ENCODE results near the gene ZNF487.
A peak's percentile ranks its signal among the peaks of the same experiment; 100 is the strongest.
"Not testable (repeated sequence)": the region's sequence is repeated elsewhere in the genome, so short reads cannot be mapped to it uniquely, and the experiment has no call there.

ZNF487 gene

DNA sequence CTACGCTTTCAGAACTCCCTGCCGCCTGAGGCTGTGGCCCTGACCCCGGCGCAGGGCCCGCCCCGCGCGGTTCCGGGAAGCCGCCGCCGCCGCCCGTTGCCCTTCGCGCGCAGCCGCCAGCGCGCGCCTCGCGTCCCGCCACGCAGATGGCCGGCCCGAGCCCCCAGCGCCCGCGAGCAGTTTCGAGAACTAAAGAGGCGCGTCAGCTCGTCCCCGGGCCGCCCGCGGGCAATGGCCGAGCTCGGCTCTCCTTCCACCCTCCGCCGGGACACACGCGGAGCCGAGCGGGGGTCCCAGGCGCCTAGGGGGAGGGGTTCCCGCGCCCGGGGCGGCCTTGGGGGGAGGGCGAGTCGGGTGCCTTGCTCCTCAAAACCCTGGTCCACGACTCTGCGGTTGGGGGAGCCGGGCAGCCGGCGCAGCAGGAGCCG, 29.7 kb upstream of the ZNF487 start:
- DNase-seq = peak in 1 of 2 experiments; percentile 55

DNA sequence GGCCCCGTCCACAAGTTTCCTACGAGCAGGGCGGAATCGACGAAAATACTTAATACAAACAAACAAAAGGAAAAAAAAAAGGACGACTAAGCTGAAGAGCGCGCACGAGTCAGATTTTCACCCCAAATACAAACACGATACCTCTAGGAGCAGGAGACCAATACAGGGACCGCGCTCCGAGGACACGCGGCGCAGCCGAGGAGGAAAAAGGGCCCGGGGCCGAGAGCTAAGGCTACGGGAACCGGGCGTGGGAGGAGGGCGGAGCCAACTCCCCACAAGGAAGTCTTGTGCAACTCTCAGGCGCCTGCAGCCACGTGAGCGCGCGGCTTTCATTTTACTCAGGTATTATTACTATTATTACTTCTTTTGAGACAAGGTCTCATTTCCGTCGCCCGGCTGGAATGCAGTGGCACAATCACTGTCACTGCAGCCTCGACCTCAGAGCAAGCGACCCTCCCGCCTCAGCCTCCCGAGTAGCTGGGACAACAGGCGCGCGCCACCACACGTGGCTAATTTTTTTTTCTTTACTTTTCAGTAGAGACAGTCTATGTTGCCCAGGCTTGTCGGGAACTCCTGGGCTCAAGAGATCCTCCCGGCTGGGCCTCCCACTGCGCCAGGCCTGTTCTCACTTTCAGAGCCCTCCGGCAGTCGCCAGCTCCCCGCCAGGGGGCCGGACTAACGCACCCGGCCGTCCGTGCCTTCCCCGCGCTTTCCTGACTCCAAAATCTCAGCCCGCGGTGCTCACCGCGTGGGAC, 29.2 kb upstream of the ZNF487 start:
- peak; percentile 31 to 77 for DNase-seq

DNA sequence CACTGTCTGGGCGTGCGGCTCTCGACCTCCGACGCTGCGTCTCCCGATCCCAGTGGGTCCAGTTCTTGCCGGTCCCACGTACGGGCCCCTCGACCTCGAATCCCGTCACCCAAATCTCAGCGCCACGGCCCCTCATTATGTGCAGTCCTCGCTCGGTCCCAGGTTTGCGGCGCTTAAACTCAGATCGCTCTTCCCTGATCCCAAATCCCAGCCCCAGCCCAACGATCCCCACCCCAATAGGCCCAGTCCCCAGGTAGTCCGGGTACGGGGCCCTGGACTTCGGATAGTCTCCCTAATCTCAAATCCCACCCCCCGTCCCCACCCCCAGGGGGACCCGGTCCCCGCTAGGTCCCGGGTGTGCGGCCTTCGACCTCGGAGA, 28.6 kb upstream of the ZNF487 start:
- no peak for DNase-seq

DNA sequence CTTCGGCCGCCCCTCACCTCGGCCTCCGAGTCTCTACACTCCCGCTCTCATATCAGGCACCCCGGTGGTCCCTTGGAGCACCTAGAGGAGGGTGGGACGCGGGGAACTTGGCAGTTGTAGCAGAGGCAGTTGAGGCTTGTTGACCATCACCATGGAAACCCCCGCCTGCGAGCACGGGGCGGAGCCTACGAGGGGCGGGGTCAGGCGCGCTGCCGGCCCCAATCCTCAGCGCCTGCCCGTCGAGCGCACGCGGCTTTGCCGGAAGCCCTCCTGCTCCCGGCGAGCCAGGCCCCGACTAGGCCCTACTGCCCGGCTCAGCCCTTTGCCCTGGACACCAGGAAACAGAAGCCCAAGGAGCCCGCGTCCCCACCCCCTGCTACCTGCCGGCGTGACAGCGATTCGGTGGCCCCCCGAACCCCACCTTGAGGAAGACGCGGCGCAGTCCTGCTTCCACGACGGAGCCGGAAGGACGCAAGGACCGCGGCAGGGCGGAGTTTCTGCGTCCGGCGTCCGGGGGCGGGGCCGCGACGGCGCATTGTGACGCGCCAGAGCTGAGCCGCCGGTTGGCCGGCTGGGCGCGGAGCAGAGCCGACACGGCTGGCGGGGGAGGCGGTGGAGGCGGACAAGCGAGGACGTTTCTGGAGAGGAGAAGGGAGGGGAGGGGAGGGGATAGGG, 28.1 kb upstream of the ZNF487 start, which contains the start of gene HNRNPF:
TSS of gene HNRNPF (minus strand) at position 477 of the 675 bp plus-strand sequence. CDS start 21,302 bp downstream, outside the sequence.
- peak; percentile 77 to 94 for DNase-seq

DNA sequence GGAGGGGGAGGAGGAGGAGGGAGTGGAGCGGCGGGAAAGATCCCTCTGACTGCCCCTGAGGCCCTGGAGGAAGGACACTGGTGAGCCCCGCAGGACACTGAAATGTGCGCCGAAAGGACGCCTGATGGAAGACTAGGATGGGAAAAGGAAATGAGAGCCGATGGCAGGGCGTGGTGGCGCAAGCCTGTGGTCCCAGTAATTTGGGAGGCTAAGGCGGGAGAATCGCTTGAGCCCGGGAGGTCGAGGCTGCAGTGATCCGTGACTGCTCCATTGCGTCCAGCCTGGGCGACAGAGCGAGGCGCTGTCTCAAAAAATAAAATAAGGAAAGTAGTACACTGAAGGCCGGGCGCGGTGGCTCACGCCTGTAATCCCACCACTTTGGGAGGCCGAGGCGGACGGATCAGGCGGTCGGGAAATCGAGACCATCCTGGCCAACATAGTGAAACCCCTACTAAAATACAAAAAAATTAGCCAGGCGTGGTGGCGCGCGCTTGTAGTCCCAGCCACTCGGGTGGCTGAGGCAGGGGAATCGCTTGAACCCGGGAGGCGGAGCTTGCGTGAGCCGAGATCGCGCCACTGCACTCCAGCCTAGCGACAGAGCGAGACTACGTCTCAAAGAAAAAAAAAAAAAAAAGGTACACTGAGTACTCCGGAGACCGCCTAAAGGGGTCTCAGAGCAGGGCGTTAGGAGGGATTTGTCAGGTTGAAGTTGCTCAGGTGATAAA, 27.4 kb upstream of the ZNF487 start:
- DNase-seq = peak in 1 of 2 experiments; percentile 39

DNA sequence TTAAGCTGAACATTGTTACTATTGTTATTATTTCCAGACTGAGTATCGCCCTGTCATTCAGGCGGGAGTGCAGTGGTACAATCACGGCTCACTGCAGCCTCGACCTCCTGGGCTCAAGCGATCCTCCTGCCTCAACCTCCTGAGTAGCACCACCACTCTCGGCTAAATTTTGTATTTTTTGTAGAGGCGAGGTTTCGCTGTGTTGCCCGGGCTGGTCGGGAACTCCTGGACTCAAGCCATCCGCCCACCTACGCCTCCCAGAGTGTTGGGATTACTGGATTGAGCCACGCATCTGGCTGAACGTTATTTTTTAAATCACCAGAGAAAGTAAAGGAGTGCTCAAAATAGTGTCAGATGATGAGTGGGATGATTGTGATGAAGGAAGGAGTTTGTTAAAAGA, 26.6 kb upstream of the ZNF487 start:
- DNase-seq = no peak

DNA sequence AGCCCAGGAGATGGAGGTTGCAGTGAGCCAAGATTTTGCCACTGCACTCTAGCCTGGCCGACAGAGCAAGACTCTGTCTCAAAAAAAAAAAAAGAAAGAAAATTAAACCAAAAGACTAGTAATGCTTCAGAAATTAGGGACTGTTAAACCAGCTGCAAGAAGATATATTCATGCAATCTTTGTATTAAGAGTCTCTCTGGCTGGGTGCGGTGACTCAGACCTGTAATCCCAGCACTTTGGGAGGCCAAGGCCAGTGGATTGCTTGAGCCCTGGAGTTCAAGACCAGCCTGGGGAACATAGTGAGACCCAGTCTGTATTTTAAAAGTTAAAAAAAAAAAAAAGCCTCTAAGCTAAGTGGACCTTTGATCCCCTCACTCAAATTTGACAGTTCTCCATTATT, 25.4 kb upstream of the ZNF487 start:
- DNase-seq = no peak

DNA sequence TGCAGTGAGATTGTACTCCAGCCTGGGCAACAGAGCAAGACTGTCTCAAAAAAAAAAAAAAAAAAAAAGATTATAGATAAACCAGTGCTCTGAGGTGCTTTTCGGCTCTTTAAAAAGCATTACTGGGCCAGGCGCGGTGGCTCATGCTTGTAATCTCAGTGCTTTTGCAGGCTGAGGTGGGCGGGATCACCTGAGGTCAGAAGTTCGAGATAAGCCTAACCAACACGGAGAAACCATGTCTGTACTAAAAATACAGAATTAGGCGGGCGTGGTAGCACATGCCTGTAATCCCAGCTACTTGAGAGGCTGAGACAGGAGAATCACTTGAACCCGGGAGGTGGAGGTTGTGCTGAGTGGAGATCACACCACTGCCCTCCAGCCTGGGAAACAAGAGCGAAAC, 21.4 kb upstream of the ZNF487 start:
- no peak for DNase-seq

DNA sequence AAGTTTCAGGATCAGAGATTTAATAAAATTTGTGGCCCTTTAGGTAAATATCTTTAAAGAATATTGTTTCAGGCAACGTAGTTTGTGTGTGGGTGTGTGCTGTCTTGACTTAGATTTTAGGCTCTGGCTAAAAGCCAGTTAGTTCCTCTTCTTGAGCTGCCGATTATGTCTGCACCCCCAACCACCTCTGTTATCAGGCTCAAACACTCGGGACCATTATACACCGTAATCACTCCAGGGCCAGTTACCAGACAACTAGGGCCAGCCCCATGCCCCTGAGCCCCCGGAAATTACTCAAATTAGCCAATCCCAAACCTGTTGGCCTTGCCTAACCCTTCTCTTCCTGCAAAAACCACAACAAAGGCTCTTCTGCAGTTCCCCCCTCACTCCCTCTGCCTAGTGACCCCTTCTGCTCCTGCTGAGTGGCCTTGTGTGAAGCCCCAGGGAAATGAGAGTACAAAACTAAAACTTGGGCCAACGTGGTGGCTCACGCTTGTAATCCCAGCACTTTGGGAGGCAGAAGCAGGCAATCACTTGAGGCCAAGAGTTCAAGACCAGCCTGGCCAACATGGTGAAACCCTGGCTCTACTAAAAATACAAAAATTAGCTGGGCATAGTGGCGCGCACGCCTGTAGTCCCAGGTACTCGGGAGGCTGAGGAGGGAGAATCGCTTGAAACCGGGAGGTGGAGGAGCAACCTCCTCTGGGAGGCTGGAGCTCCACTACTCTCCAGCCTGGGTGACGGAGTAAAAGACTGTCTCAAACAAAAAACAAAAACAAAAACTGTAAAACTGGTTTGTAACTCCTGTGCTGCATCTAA, 18.8 kb upstream of the ZNF487 start:
- no peak for DNase-seq

DNA sequence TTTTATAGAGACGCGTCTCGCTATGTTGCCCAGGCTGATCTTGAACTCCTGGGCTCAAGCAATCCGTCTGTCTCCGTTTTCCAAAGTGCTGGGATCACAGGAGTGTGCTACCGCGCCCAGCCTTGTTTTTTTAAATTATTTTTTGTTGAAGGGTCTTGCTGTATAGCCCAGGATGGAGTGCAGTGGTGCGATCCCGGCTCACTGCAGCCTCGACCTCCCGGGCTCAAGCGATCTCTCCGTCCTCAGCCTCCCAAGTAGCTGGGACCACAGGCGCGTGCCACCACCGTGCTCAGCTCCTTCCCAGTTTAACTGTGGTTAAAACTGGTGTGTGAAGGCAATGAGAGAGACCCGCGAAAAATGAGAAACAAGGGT, 16.9 kb upstream of the ZNF487 start:
- no peak for DNase-seq

DNA sequence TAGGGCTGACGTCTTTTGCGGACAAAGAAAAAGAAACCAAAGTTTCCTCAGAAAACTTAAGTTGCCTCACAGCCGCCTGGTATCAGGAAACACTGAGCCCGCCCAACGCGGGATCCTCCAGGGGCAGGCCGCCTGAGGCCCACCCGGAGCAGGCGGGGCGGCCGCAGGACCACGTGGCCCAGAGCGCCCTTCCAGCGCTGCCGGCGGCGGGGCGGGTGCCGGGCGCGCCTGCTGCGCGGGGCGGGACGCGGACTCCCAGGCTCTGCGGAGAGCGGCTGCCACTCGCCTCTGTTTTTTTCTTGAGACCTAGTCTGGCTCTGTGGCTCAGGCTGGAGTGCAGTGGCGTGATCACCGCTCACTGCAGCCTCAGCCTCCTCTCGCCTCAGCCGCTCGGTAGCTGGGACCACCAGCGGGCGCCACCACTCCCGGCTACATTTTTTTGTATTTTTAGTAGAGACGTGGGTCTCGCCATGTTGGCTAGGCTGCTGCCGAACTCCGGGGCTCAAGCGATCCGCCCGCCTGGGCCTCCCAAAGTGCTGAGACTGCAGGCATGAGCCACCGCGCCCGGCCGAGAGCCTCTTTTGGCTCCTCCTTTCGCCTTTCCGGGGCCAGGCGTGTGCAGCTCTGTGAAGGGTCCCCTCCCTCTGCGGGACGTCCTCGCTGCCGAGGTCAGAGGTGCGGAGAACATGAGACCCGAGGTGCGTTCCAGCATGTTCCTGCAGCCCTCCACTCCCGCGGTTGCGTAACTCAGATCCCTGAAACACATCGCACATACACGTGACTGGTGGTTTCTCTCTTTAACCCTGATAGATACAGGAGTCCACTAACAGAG, 16.3 kb upstream of the ZNF487 start:
- peak; percentile 29 to 71 for DNase-seq

DNA sequence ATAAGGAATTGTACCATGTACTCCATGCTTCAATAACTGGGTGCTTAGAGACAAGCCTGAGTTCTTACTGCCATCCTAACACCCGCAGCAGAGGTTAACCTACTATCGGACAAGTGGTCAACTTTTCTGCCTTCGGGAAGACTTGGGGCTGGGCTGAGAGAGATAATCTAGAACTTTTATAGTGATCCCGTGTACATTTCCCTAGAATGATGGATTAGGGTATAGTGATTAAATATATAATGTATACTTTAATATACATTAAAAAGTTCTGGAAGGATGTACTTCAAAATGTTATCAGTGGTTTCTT, 15.8 kb upstream of the ZNF487 start:
- DNase-seq = no peak

DNA sequence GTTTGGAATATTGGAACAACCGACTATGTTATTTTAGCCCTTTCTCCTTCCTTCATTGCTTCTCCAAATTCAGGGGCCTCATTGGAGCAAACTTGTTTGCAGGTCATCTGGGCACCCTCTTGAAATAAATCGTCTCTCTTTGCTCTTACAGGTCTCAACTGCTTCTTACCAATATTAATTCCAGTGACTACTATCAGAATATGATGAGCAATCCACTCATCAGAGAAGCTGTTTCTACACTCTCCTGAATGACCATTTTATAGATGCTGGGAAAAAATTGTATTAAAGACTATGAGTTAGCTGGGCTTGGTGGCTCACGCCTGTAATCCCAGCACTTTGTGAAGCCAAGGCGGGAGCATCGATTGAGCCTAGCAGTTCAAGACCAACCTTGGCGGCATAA, 15.4 kb upstream of the ZNF487 start:
- no peak for DNase-seq

DNA sequence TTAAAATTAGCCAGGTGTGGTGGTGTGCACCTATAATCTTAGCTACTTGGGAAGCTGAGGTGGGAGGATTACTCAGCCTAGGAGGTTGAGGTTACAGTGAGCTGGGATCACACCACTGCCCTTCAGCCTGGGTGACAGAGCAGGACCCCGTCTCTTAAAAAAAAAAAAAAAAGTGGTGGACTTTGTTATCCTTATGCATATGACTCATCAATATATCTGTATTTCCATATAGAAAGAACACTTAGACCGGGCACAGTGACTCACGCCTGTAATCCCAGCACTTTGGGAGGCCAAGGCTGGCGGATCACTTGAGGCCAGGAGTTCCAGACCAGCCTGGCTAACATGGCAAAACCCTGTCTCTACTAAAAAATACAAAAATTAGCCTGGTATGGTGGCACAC, 15.0 kb upstream of the ZNF487 start:
- not testable (repeated sequence) for DNase-seq

DNA sequence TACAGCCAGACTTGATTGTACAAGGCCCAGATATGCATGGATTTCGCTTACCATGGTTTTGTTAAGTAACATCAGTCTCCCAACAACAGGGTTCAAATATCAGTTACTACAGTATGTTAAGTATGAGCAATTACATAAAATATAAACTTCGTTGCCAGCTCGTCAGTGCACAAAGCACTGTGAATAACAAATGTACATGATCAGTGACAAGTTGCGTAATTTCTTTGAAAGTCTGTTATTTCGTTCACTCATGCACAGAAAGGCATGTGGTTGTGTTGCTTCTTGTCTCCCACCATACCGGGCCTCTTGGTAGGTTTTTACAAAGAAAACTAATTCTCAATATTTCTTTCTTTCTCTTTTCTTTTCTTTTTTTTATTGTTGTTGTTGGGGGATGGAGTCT, 12.5 kb upstream of the ZNF487 start:
- no peak for DNase-seq

DNA sequence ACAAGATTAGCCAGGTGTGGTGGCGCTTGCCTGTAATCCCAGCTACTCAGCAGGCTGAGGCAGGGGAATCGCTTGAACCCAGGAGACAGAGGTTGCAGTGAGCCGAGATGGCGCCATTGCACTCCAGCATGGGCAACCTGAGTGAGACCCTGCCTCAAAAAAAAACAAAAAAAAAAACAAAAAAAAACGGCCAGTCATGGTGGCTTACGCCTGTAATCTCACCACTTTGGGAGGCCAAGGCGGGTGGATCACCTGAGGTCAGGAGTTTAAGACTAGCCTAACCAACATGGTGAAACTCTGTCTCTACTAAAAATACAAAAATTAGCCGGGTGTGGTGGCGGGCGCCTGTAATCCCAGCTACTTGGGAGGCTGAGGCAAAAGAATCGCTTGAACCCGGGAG, 10.4 kb upstream of the ZNF487 start:
- DNase-seq = not testable (repeated sequence)

DNA sequence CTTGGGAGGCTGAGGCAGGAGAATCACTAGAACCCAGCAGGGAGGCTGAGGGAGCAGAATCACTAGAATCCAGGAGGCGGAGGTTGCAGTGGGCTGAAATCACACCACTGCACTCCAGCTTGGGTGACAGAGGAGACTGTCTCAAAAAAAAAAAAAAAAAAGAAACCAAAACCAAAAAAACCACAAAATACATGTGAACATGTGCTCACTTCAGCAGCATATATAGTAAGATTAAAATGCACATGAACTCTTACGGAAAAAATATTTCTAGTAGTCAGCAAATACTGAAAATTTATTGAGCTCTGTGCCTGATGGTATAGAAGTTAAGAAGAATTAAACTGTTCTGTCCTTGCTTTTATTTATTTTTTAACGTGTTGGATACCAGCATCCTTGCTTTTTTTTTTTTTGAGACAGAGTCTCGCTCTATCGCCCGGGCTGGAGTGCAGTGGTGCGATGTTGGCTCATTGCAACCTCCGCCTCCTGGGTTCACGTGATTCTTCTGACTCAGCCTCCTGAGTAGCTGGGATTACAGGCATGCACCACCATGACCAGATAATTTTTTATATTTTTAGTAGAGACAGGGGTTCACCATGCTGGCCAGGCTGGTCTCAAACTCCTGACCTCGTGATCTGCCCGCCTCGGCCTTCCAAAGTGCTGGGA, 9.6 kb upstream of the ZNF487 start:
- no peak for DNase-seq

DNA sequence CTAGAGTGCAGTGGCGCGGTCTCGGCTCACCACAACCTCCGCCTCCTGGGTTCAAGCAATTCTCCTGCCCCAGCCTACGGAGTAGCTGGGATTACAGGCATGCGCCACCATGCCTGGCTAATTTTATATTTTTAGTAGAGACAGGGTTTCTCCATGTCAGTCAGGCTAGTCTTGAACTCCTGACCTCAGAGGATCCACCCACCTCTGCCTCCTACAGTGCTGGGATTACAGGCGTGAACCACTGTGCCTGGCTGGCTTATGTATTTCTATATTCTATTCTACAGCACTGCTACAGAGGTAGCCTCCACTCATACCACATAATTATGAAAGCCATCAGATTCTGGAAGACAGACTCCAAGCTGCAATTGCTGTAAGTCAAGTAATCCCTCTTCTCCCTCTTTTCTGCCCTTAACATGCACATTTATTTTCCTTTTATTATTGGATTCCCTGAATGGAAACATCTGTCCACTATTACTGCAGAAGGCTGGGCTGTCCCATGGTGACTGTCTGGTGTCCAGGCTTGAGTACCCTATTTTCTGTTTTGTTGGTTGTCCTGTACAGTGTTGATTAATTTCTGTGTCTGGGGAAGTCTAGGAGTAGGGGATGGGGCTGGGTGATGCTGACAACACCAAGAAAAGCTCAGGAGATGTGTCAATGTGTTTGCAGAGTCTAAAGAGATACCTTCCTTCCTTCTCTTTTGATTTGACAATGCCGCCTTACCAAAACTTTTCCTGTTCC, 5.8 kb upstream of the ZNF487 start:
- no peak for DNase-seq

DNA sequence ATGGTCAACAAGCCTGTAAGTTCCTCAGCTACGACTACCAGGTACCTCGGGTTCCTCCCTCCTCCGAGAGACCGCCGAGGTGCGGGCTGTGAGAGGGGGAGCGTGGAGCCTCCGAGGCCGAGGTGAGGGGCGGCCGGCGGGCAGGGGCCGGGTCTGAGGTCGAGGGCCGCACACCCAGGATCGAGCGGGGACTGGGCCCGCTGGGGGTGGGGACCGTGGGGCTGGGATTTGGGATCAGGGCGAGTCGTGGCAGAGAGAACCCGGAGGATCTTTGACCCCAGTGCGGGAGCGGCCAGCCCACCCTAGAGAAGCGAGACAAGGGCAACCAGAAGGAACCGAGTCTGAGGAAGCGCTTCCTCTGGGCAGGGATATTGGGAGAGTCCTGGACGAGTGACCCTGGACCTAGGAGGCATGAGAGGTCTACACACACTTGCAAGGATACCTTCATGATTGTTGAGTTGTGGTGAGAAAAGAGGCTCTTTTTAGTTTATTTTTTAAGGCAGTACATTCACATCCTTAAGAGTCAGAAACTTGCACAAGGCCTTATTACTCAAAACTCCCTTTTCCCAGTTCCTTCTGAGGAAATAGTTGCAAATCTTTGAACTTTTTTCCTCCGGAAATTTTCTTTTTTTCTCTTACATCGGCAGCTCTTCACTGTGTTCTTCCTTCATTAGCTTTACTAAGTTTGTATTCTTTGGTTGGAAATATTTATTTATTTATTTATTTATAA, 395 bp downstream of the ZNF487 start:
- no peak for DNase-seq

DNA sequence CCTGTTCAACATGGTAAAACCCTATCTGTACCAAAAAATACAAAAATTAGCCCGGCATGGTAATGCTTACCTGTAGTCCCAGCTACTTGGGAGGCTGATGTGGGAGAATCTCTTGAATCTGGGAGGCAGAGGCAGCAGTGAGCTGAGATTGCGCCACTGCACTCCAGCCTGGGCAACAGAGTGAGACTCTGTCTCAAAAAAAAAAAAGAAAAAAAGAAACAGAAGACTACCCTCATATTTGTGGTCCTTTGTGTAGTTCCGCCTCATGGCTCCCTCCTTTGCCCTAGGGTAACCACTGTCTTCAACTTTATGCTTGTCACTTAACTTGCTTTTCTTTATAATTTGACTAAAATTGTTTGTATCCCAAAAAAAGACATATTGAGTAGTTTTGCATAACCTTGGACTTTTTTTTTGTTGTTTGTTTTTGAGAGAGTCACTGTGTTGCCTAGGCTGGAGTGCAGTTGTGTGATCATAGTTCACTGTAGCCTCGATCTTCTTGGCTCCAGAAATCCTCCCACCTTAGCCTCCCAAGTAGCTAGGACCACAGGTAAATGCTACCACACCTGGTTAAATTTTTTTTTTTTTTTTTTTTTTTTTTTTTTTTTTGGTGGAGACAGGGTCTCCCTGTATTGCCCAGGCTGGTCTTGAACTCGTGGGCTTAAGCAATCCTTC, 3.7 kb downstream of the ZNF487 start:
- DNase-seq = no peak

Measured in NCI-H526 (cell line).